ENCODE data around the gene GPC3. TPM values are rescaled to one million over a fixed set of nuclear protein-coding genes. Genes with fewer than 3 reads are reported as not detected.

GPC3 gene
- total RNA-seq, 1 donor from 2014 or later = not detected

GRCh38 chrX:133544115-133544514, 441.3 kb downstream of the GPC3 start:
- DNase-seq = no peak
- Mint-ChIP-seq H3K27ac (no peak overlapping the region), H3K9me3 (peaks cover 3% of the 10 kb centered on the region), H3K4me1 (no peaks in the 10 kb centered on the region), H3K4me3 (no peak overlapping the region), H3K36me3 (ENCODE audit: low read depth) (no peaks in the 10 kb centered on the region), H3K27me3 (no peaks in the 10 kb centered on the region)
- ATAC-seq (ENCODE audit: low read depth) = no peak
- intact Hi-C loops (cut with micrococcal nuclease) = no loop called here
- POLR2A ChIA-PET = no interaction called here
- CTCF ChIA-PET = no interaction called here
- TF ChIP-seq CTCF (IDR thresholded peaks at IDR 0.05) = no peak

GRCh38 chrX:133543654-133544053, 441.7 kb downstream of the GPC3 start:
- ATAC-seq (ENCODE audit: low read depth) = no peak

GRCh38 chrX:133542476-133542875, 442.9 kb downstream of the GPC3 start:
- Mint-ChIP-seq H3K27ac (no peak overlapping the region), H3K27me3 (no peaks in the 10 kb centered on the region), H3K4me3 (no peak overlapping the region), H3K9me3 (peaks cover 3% of the 10 kb centered on the region), H3K36me3 (ENCODE audit: low read depth) (no peaks in the 10 kb centered on the region), H3K4me1 (no peaks in the 10 kb centered on the region)
- no peak for DNase-seq
- ChIA-PET CTCF (no interaction called here), POLR2A (no interaction called here)
- no peak for TF ChIP-seq CTCF (IDR thresholded peaks at IDR 0.05)
- no peak for ATAC-seq (ENCODE audit: low read depth)
- intact Hi-C loops (cut with micrococcal nuclease) = no loop called here

More at GRCh38 chrX:133543654-133544053, 441.7 kb downstream of the GPC3 start:
- no peak for DNase-seq
- ChIA-PET CTCF (no interaction called here), POLR2A (no interaction called here)
- Mint-ChIP-seq H3K27ac (no peak overlapping the region), H3K27me3 (no peaks in the 10 kb centered on the region), H3K9me3 (peaks cover 3% of the 10 kb centered on the region), H3K36me3 (ENCODE audit: low read depth) (no peaks in the 10 kb centered on the region), H3K4me1 (no peaks in the 10 kb centered on the region), H3K4me3 (no peak overlapping the region)
- intact Hi-C loops (cut with micrococcal nuclease) = no loop called here
- no peak for TF ChIP-seq CTCF (IDR thresholded peaks at IDR 0.05)

GRCh38 chrX:133541021-133541420, 444.4 kb downstream of the GPC3 start:
- H3K4me3 Mint-ChIP-seq = no peak overlapping the region
- TF ChIP-seq CTCF (IDR thresholded peaks at IDR 0.05) = no peak
- intact Hi-C loops (cut with micrococcal nuclease) = no loop called here
- ChIA-PET POLR2A (no interaction called here), CTCF (no interaction called here)
- H3K27ac Mint-ChIP-seq = no peak overlapping the region
- ATAC-seq (ENCODE audit: low read depth) (no peak), DNase-seq (no peak)
- peaks cover 2% of the 10 kb centered on the region for H3K27me3 Mint-ChIP-seq
- no peaks in the 10 kb centered on the region for H3K36me3 Mint-ChIP-seq (ENCODE audit: low read depth)
- no peaks in the 10 kb centered on the region for H3K4me1 Mint-ChIP-seq
- no peaks in the 10 kb centered on the region for H3K9me3 Mint-ChIP-seq

- no peaks in the 10 kb centered on the region for H3K36me3 Mint-ChIP-seq (ENCODE audit: low read depth)
- ChIA-PET CTCF (no interaction called here), POLR2A (no interaction called here)
- no peak overlapping the region for H3K27ac Mint-ChIP-seq
- peaks cover 2% of the 10 kb centered on the region for H3K27me3 Mint-ChIP-seq
- no peaks in the 10 kb centered on the region for H3K4me1 Mint-ChIP-seq
- DNase-seq = no peak
- no peak for TF ChIP-seq CTCF (IDR thresholded peaks at IDR 0.05)
- no peak for ATAC-seq (ENCODE audit: low read depth)
- H3K9me3 Mint-ChIP-seq = no peaks in the 10 kb centered on the region
- H3K4me3 Mint-ChIP-seq = no peak overlapping the region
- intact Hi-C loops (cut with micrococcal nuclease) = no loop called here
Observed at GRCh38 chrX:133538148-133538547, 447.2 kb downstream of the GPC3 start.

Data from activated B cell treated with CpG ODN at 0.5 μM for 24 hours (primary cell).